H1 (cell line): ENCODE measurements around the gene SSUH2. TPM values are rescaled to one million over a fixed set of nuclear protein-coding genes. Genes with fewer than 3 reads are reported as not detected.

ENCODE experiments used
- ASH2L ChIP-seq: fragments of 200-600, 300-600 bp; sonication (generic); IDR thresholded peaks from one replicate; pipeline ENCODE4 v1.7.1; 2017; ENCODE audit warnings: low read length
- BCL11A ChIP-seq, 2 experiments: IDR thresholded peaks; one replicate each; pipeline ENCODE4 v1.6.1; 2011; ENCODE audit warnings: low read depth in 2 of 2, low read length in 2 of 2, mild to moderate bottlenecking in 2 of 2
- BRCA1 ChIP-seq: IDR thresholded peaks from 2 replicates; pipeline ENCODE4 v1.6.1; 2012; ENCODE audit warnings: low read depth, low read length, improper control_type of control experiment
- CHD2 ChIP-seq: IDR thresholded peaks from 2 replicates; pipeline ENCODE4 v1.6.1; 2012; ENCODE audit warnings: low read length, improper control_type of control experiment
- EP300 ChIP-seq, 2 experiments: IDR thresholded peaks; 1 replicate in 1 of 2; 2 replicates in 1 of 2; pipeline ENCODE4 v1.6.1; 2011 to 2012; ENCODE audit warnings: low read depth in 2 of 2, low read length in 2 of 2, mild to moderate bottlenecking in 2 of 2, borderline replicate concordance in 1 of 2, inconsistent platforms in 1 of 2, moderate library complexity in 1 of 2
- FOSL1 ChIP-seq: IDR thresholded peaks from 2 replicates; pipeline ENCODE4 v1.6.1; 2011; ENCODE audit warnings: mild to moderate bottlenecking, low read depth, low read length, moderate library complexity; ENCODE audit not compliant: insufficient read depth
- GABPA ChIP-seq: IDR thresholded peaks from 2 replicates; pipeline ENCODE4 v1.6.1; 2011; ENCODE audit warnings: mild to moderate bottlenecking, low read length, moderate library complexity, borderline replicate concordance; ENCODE audit not compliant: insufficient read depth
- KDM1A ChIP-seq: fragments of 200-600, 300-600 bp; sonication (generic); IDR thresholded peaks from 2 replicates; pipeline ENCODE4 v1.7.1; 2016; ENCODE audit warnings: mild to moderate bottlenecking, low read length, borderline replicate concordance
- MAFK ChIP-seq: IDR thresholded peaks from 2 replicates; pipeline ENCODE4 v1.6.1; 2012; ENCODE audit warnings: low read depth, mild to moderate bottlenecking, improper control_type of control experiment, low read length
- NANOG ChIP-seq: IDR thresholded peaks from 2 replicates; pipeline ENCODE4 v1.6.1; 2011; ENCODE audit warnings: low read length, low read depth, mild to moderate bottlenecking, inconsistent platforms; ENCODE audit not compliant: insufficient read depth, poor library complexity, severe bottlenecking
- POU5F1 ChIP-seq: IDR thresholded peaks from 2 replicates; pipeline ENCODE4 v1.6.1; 2011; ENCODE audit warnings: low read depth, mild to moderate bottlenecking, low read length, moderate library complexity
- SIN3A ChIP-seq, 2 experiments: IDR thresholded peaks in 1 of 2; conservative IDR thresholded peaks in 1 of 2; 2 replicates each; pipeline ENCODE4 v1.6.1; 2011 to 2012; ENCODE audit warnings: low read length in 2 of 2, improper control_type of control experiment in 1 of 2, low read depth in 1 of 2, mild to moderate bottlenecking in 1 of 2
- SP1 ChIP-seq: IDR thresholded peaks from 2 replicates; pipeline ENCODE4 v1.6.1; 2011; ENCODE audit warnings: low read depth, low read length
- SRF ChIP-seq: IDR thresholded peaks from 2 replicates; pipeline ENCODE4 v1.6.1; 2011; ENCODE audit warnings: mild to moderate bottlenecking, low read depth, low read length, moderate library complexity
- TCF12 ChIP-seq: IDR thresholded peaks from 2 replicates; pipeline ENCODE4 v1.6.1; 2011; ENCODE audit warnings: low read depth, mild to moderate bottlenecking, low read length
- polyA plus RNA-seq, 7 experiments: library from polyadenylated mRNA; depleted of rRNA in 3 of 7; stranded (reverse) in 5 of 7; unstranded in 2 of 7; fragments of >200 nt in 5 of 7; fragments of 200-250 nt in 2 of 7; gene quantifications; 1 replicate in 5 of 7; 2 replicates in 1 of 7; 4 replicates in 1 of 7; pipeline versions ENCODE4 v1.2.1 to v1.2.3, GENCODE V29; 2011 to 2013; ENCODE audit warnings: missing spikeins in 2 of 7, mixed read lengths in 2 of 7
- total RNA-seq: library from RNA; stranded (reverse); fragmentation: NEBNext Ultra II Directional; extraction: Animal tissue kit (Norgen Biotek cat#: 25700); gene quantifications from 2 replicates; pipeline ENCODE4 v1.2.1, GENCODE V29; 2021
- TF ChIP-seq, protein P1 (sequence below), 3 experiments: IDR thresholded peaks; 1 replicate in 2 of 3; 2 replicates in 1 of 3; pipeline versions ENCODE4 v1.5.1 to v1.6.1; 2011; ENCODE audit warnings: low read length in 3 of 3, mild to moderate bottlenecking in 3 of 3, inconsistent platforms in 2 of 3, low read depth in 1 of 3, moderate library complexity in 1 of 3; ENCODE audit not compliant: insufficient read depth in 1 of 3; ENCODE audit errors: control extremely low read depth in 1 of 3
- TF ChIP-seq, protein P2 (sequence below): IDR thresholded peaks from 2 replicates; pipeline ENCODE4 v1.6.1; 2012; ENCODE audit warnings: inconsistent platforms
- TF ChIP-seq, protein P3 (sequence below): IDR thresholded peaks from 2 replicates; pipeline ENCODE4 v1.6.1; 2012; ENCODE audit warnings: inconsistent platforms
- TF ChIP-seq, protein P4 (sequence below): IDR thresholded peaks from 2 replicates; pipeline ENCODE4 v1.6.1; 2011; ENCODE audit warnings: low read depth, mild to moderate bottlenecking, low read length; ENCODE audit not compliant: insufficient read depth

The SSUH2 gene
- total and polyA plus RNA-seq, 2 of the 8 experiments (the other 6 are each of a cell fraction or from before 2014, with no cell fraction given) = 0.62 to 0.69 TPM

DNA sequence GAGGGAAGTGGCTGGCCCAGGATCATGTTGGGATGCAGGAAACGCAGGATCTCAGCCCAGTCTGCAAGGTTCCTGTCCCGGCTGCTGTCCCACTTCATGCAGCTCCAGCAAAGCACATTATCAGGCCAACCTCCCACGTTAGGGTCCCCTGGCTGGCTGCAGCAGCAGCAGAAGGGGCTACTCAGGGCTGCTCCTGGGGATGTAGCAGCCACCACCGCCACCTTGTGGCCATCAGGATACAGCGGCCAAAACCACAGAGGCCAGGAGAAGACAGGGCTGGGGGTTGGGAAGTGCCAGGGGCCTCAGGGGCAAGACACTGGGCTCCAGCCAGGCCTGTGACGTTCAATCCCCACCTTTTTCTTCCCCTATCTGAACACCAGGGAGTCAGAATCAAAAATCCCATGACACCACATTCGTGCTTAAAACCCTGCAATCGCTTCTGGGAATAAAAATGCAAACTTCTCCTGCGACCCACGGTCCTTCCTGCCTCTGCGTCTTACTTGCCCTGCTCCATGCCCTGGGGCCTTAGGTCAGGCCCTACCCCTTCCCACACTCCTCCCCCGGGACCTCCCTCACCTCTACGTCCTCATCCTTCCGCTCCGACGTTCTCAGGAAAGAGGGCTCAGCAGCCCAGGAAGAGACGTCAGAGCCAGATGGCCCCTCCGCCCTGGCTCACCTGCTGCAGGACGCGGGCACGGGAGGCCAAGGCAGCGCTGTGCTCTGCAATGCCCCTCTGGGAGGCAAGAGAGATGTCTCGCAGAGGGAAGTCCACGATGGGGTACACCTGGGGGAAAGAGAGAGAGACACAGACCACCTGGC lies 21.5 kb downstream of the SSUH2 start (continued):
- TF ChIP-seq, protein P1, sequence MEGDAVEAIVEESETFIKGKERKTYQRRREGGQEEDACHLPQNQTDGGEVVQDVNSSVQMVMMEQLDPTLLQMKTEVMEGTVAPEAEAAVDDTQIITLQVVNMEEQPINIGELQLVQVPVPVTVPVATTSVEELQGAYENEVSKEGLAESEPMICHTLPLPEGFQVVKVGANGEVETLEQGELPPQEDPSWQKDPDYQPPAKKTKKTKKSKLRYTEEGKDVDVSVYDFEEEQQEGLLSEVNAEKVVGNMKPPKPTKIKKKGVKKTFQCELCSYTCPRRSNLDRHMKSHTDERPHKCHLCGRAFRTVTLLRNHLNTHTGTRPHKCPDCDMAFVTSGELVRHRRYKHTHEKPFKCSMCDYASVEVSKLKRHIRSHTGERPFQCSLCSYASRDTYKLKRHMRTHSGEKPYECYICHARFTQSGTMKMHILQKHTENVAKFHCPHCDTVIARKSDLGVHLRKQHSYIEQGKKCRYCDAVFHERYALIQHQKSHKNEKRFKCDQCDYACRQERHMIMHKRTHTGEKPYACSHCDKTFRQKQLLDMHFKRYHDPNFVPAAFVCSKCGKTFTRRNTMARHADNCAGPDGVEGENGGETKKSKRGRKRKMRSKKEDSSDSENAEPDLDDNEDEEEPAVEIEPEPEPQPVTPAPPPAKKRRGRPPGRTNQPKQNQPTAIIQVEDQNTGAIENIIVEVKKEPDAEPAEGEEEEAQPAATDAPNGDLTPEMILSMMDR (IDR thresholded peaks at IDR 0.05; ENCODE audit: control extremely low read depth in 1 of 3, insufficient read depth in 1 of 3, low read depth in 1 of 3, low read length in 3 of 3) = peak; percentile 93 to 98 (median 93)
- no peak for TF ChIP-seq BCL11A (IDR thresholded peaks at IDR 0.05; ENCODE audit: low read depth in 2 of 2, low read length in 2 of 2)
- no peak for TF ChIP-seq GABPA
- TF ChIP-seq, protein P2, sequence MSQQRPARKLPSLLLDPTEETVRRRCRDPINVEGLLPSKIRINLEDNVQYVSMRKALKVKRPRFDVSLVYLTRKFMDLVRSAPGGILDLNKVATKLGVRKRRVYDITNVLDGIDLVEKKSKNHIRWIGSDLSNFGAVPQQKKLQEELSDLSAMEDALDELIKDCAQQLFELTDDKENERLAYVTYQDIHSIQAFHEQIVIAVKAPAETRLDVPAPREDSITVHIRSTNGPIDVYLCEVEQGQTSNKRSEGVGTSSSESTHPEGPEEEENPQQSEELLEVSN = no peak
- no peak for TF ChIP-seq FOSL1
- TF ChIP-seq SP1 = 0 out of 2 replicates have a peak, but pooled peaks have one; percentile 16
- TF ChIP-seq CHD2 = peak; percentile 69; the same call in 1 of the 2 replicates
- TF ChIP-seq NANOG = no peak
- TF ChIP-seq, protein P3, sequence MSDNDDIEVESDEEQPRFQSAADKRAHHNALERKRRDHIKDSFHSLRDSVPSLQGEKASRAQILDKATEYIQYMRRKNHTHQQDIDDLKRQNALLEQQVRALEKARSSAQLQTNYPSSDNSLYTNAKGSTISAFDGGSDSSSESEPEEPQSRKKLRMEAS = peak; percentile 38; the same call in 1 of the 2 replicates
- TF ChIP-seq ASH2L = peak; percentile 84
- TF ChIP-seq TCF12 = no peak
- TF ChIP-seq SRF = no peak
- TF ChIP-seq, protein P4, sequence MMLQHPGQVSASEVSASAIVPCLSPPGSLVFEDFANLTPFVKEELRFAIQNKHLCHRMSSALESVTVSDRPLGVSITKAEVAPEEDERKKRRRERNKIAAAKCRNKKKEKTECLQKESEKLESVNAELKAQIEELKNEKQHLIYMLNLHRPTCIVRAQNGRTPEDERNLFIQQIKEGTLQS = no peak
- no peak for TF ChIP-seq MAFK
- no peak for TF ChIP-seq BRCA1
- peak in 1 of 2 experiments; percentile 44; a peak in 1 of 3 replicates for TF ChIP-seq EP300 (IDR thresholded peaks at IDR 0.05; ENCODE audit: borderline replicate concordance in 1 of 2, low read depth in 2 of 2, low read length in 2 of 2)
- TF ChIP-seq KDM1A = no peak
- no peak for TF ChIP-seq SIN3A (conservative IDR thresholded peaks at IDR 0.05 in 1 of 2, IDR thresholded peaks at IDR 0.05 in 1 of 2; ENCODE audit: low read depth in 1 of 2, low read length in 2 of 2)
- no peak for TF ChIP-seq POU5F1
